ENCODE results near the gene KISS1R.

The KISS1R gene

GRCh38 chr19:943551-944170, 26.5 kb downstream of the KISS1R start:
- H3K4me3 ChIP-seq, result no peak overlapping the region
- DNase-seq (ENCODE audit: low spot score), result no peak
- no peak overlapping the region for H3K27ac ChIP-seq
- TF ChIP-seq CTCF (IDR thresholded peaks at IDR 0.05), result no peak

- DNase-seq (ENCODE audit: low spot score), result no peak
- no peak for TF ChIP-seq CTCF (IDR thresholded peaks at IDR 0.05)
- Histone ChIP-seq H3K27ac (no peak overlapping the region), H3K4me3 (no peak overlapping the region)
Observed at GRCh38 chr19:944171-944567, 27.0 kb downstream of the KISS1R start.

- Histone ChIP-seq H3K27ac (no peak overlapping the region), H3K4me3 (no peak overlapping the region)
- TF ChIP-seq CTCF (IDR thresholded peaks at IDR 0.05), result no peak
- no peak for DNase-seq (ENCODE audit: low spot score)
Observed at GRCh38 chr19:944663-945241, 27.6 kb downstream of the KISS1R start.

- no peak overlapping the region for H3K27ac ChIP-seq
- H3K4me3 ChIP-seq, result no peak overlapping the region
- no peak for DNase-seq (ENCODE audit: low spot score)
- TF ChIP-seq CTCF (IDR thresholded peaks at IDR 0.05), result no peak
Observed at GRCh38 chr19:945401-946252, 28.5 kb downstream of the KISS1R start.

- no peak overlapping the region for H3K4me3 ChIP-seq
- H3K27ac ChIP-seq, result no peak overlapping the region
- DNase-seq (ENCODE audit: low spot score), result no peak
- no peak for TF ChIP-seq CTCF (IDR thresholded peaks at IDR 0.05)
Observed at GRCh38 chr19:947090-947706, 30.1 kb downstream of the KISS1R start.

- no peak for TF ChIP-seq CTCF (IDR thresholded peaks at IDR 0.05)
- DNase-seq (ENCODE audit: low spot score), result no peak
- Histone ChIP-seq H3K4me3 (no peak overlapping the region), H3K27ac (peak overlapping the region in 1 of 2 donors; percentile 21)
Observed at GRCh38 chr19:947707-948539, 30.8 kb downstream of the KISS1R start.
